ENCODE results near the gene FAM98A. TPM values are rescaled to one million over a fixed set of nuclear protein-coding genes. Genes with fewer than 3 reads are reported as not detected.

FAM98A gene
- total and polyA plus RNA-seq, 2 donors (not counting 1 experiment from before 2014, with no cell fraction given) = 19.0 to 243 TPM

- H3K79me2 ChIP-seq (ENCODE audit: control insufficient read depth, insufficient read depth, low read length) = no peaks in the 10 kb centered on the region
- TF ChIP-seq EZH2 (IDR thresholded peaks at IDR 0.05; ENCODE audit: low read length, missing control alignments) = no peak
- TF ChIP-seq CTCF (conservative IDR thresholded peaks at IDR 0.05 in 1 of 2, IDR thresholded peaks at IDR 0.05 in 1 of 2; ENCODE audit: low read depth in 1 of 2, low read length in 2 of 2) = no peak
- DNase-seq (ENCODE audit: low read depth in 2 of 2) = no peak
- no peaks in the 10 kb centered on the region for H3K36me3 ChIP-seq (ENCODE audit: control insufficient read depth, insufficient read depth, low read length)
- no peak overlapping the region for H3K27ac ChIP-seq (ENCODE audit: insufficient read depth, low read length)
- no peaks in the 10 kb centered on the region for H3K27me3 ChIP-seq (ENCODE audit: control insufficient read depth, insufficient read depth, low read length)
- no peak overlapping the region for H2AFZ ChIP-seq (ENCODE audit: low read length)
- H3K4me2 ChIP-seq (ENCODE audit: extremely low read depth, insufficient read depth, low read length) = no peak overlapping the region
- no peaks in the 10 kb centered on the region for H3K4me1 ChIP-seq (ENCODE audit: control insufficient read depth, extremely low read depth, insufficient read depth, low read length)
- H3K9ac ChIP-seq (ENCODE audit: insufficient read depth, low read length) = no peak overlapping the region
- no peak overlapping the region for H3K4me3 ChIP-seq (replicated peaks in 1 of 4; ENCODE audit: control extremely low read depth in 1 of 4, insufficient read depth in 1 of 4, low read depth in 3 of 4, low read length in 4 of 4)
- no peaks in the 10 kb centered on the region for H4K20me1 ChIP-seq (ENCODE audit: control insufficient read depth, extremely low read depth, insufficient read depth, low read length)
- H3K9me3 ChIP-seq (ENCODE audit: control insufficient read depth, insufficient read depth, low read depth, low read length) = no peaks in the 10 kb centered on the region
Measured at GRCh38 chr2:33606622-33607021, 7.5 kb upstream of the FAM98A start.

DNA sequence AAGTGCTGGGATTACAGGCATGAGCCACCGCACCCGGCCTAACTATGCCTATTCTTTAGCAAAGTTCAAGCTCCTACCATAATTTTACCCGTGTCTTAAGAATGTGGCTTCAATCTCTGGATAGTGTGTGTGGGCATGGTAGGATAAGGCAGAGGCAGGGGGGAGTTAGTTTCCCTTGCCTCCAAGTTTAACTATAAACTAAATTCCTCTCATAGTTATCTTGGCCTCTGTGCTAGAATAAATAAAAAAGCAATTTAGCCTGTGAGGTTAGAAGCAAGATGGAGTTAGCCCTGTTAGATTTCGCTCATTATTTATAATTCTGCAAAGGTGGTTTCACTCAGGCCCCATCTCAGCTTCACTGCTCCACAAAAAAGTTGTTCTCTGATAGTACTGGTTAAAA, 7.0 kb upstream of the FAM98A start:
- Histone ChIP-seq H3K79me2 (ENCODE audit: control insufficient read depth, insufficient read depth, low read length) (no peaks in the 10 kb centered on the region), H3K9ac (ENCODE audit: insufficient read depth, low read length) (no peak overlapping the region), H4K20me1 (ENCODE audit: control insufficient read depth, extremely low read depth, insufficient read depth, low read length) (no peaks in the 10 kb centered on the region), H3K4me1 (ENCODE audit: control insufficient read depth, extremely low read depth, insufficient read depth, low read length) (no peaks in the 10 kb centered on the region), H2AFZ (ENCODE audit: low read length) (no peak overlapping the region), H3K4me3 (replicated peaks in 1 of 4; ENCODE audit: control extremely low read depth in 1 of 4, insufficient read depth in 1 of 4, low read depth in 3 of 4, low read length in 4 of 4) (no peak overlapping the region), H3K9me3 (ENCODE audit: control insufficient read depth, insufficient read depth, low read depth, low read length) (no peaks in the 10 kb centered on the region), H3K36me3 (ENCODE audit: control insufficient read depth, insufficient read depth, low read length) (no peaks in the 10 kb centered on the region), H3K27me3 (ENCODE audit: control insufficient read depth, insufficient read depth, low read length) (no peaks in the 10 kb centered on the region), H3K27ac (ENCODE audit: insufficient read depth, low read length) (no peak overlapping the region), H3K4me2 (ENCODE audit: extremely low read depth, insufficient read depth, low read length) (no peak overlapping the region)
- TF ChIP-seq EZH2 (IDR thresholded peaks at IDR 0.05; ENCODE audit: low read length, missing control alignments) (no peak), CTCF (conservative IDR thresholded peaks at IDR 0.05 in 1 of 2, IDR thresholded peaks at IDR 0.05 in 1 of 2; ENCODE audit: low read depth in 1 of 2, low read length in 2 of 2) (no peak)
- no peak for DNase-seq (ENCODE audit: low read depth in 2 of 2)

DNA sequence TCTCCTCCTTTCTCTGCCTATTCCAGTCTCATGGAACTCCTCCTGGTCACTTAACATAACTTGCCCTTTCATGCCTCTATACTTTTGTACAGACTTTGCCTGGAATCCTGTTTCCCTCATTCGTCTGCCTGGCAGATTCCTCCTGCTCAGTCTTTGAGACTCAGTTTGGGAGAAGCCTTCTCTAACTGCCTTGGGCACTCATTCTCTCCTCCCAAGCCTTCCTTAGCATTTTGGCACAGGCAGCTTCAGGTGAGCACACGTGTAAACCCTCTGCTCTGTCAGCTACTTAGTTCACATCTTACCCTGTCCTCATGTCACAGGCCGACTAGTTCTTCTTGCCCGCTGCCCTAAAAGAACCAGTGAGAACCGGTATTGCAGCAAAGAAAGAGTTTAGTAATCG, 6.0 kb upstream of the FAM98A start:
- Histone ChIP-seq H3K4me3 (replicated peaks in 1 of 4; ENCODE audit: control extremely low read depth in 1 of 4, insufficient read depth in 1 of 4, low read depth in 3 of 4, low read length in 4 of 4) (no peak overlapping the region), H3K9ac (ENCODE audit: insufficient read depth, low read length) (no peak overlapping the region), H3K36me3 (ENCODE audit: control insufficient read depth, insufficient read depth, low read length) (no peaks in the 10 kb centered on the region), H2AFZ (ENCODE audit: low read length) (no peak overlapping the region), H3K27me3 (ENCODE audit: control insufficient read depth, insufficient read depth, low read length) (no peaks in the 10 kb centered on the region), H4K20me1 (ENCODE audit: control insufficient read depth, extremely low read depth, insufficient read depth, low read length) (no peaks in the 10 kb centered on the region), H3K27ac (ENCODE audit: insufficient read depth, low read length) (no peak overlapping the region), H3K4me2 (ENCODE audit: extremely low read depth, insufficient read depth, low read length) (no peak overlapping the region), H3K4me1 (ENCODE audit: control insufficient read depth, extremely low read depth, insufficient read depth, low read length) (no peaks in the 10 kb centered on the region), H3K79me2 (ENCODE audit: control insufficient read depth, insufficient read depth, low read length) (no peaks in the 10 kb centered on the region), H3K9me3 (ENCODE audit: control insufficient read depth, insufficient read depth, low read depth, low read length) (no peaks in the 10 kb centered on the region)
- DNase-seq (ENCODE audit: low read depth in 2 of 2) = no peak
- TF ChIP-seq CTCF (conservative IDR thresholded peaks at IDR 0.05 in 1 of 2, IDR thresholded peaks at IDR 0.05 in 1 of 2; ENCODE audit: low read depth in 1 of 2, low read length in 2 of 2) (no peak), EZH2 (IDR thresholded peaks at IDR 0.05; ENCODE audit: low read length, missing control alignments) (no peak)
